Caco-2 (cell line): ENCODE data around the gene SLC34A2. TPM values are rescaled to one million over a fixed set of nuclear protein-coding genes. Genes with fewer than 3 reads are reported as not detected.
"Not testable (repeated sequence)": the region's sequence is repeated elsewhere in the genome, so short reads cannot be mapped to it uniquely, and the experiment has no call there.

Experiments used
- BruUV-seq: library from RNA; stranded (reverse); fragments of 400-500 nt; replicated peaks from 2 replicates; lab custom pipeline; 2021; lab: Mats Ljungman, UMichigan
- CTCF ChIA-PET: fragments of 300-600 bp; sonication (Branson Sonifier 250); formaldehyde crosslinking; loops from one replicate; lab custom pipeline; 2022; ENCODE audit warnings: antibody characterized with exemption; lab: Charles Lee
- POLR2A ChIA-PET: fragments of 300-600 bp; sonication (Branson Sonifier 250); formaldehyde crosslinking; loops from one replicate; lab custom pipeline; 2022; ENCODE audit warnings: antibody characterized with exemption; lab: Charles Lee
- DNase-seq, 2 experiments: peaks; one replicate each; pipeline versions ENCODE4 v3.0.0 to v3.0.0-alpha.2; 2020 to 2022
- H3K27me3 ChIP-seq: replicated peaks from 2 replicates; pipeline ENCODE4 v1.6.0; 2011; ENCODE audit warnings: low read length; ENCODE audit not compliant: control insufficient read depth, insufficient read depth
- H3K36me3 ChIP-seq: 2 replicates; pipeline ENCODE4 v1.5.1; 2011; ENCODE audit warnings: low read length; ENCODE audit not compliant: control insufficient read depth, insufficient read depth
- H3K4me1 ChIP-seq: fragments of 250-450 bp; sonication (Bioruptor Pico); 2 replicates; pipeline ENCODE4 v1.5.1; 2020; ENCODE audit warnings: mild to moderate bottlenecking
- H3K4me3 ChIP-seq: 2 replicates; pipeline ENCODE4 v1.5.1; 2011; ENCODE audit warnings: low read depth, mild to moderate bottlenecking, control low read depth, low read length
- H3K9me3 ChIP-seq: fragments of 250-450 bp; sonication (Bioruptor Pico); 2 replicates; pipeline ENCODE4 v1.5.1; 2020; ENCODE audit warnings: mild to moderate bottlenecking, moderate library complexity
- H3K27ac Mint-ChIP-seq: one replicate; pipeline ENCODE4 v1.8.0; 2022; ENCODE audit warnings: mixed read lengths; ENCODE audit not compliant: unreplicated experiment
- H3K27me3 Mint-ChIP-seq: one replicate; pipeline ENCODE4 v1.8.0; 2022; ENCODE audit warnings: mixed read lengths; ENCODE audit not compliant: insufficient read depth, unreplicated experiment
- H3K36me3 Mint-ChIP-seq: one replicate; pipeline ENCODE4 v1.8.0; 2022; ENCODE audit warnings: mild to moderate bottlenecking, mixed read lengths; ENCODE audit not compliant: insufficient read depth, unreplicated experiment
- H3K4me1 Mint-ChIP-seq: one replicate; pipeline ENCODE4 v1.8.0; 2022; ENCODE audit warnings: low read depth, mixed read lengths; ENCODE audit not compliant: unreplicated experiment
- H3K4me3 Mint-ChIP-seq: one replicate; pipeline ENCODE4 v1.8.0; 2022; ENCODE audit warnings: mild to moderate bottlenecking, moderate library complexity, mixed read lengths; ENCODE audit not compliant: unreplicated experiment
- H3K9me3 Mint-ChIP-seq: one replicate; pipeline ENCODE4 v1.8.0; 2022; ENCODE audit warnings: mixed read lengths; ENCODE audit not compliant: unreplicated experiment
- CTCF ChIP-seq, 2 experiments: fragments of 200-600 bp in 1 of 2; IDR thresholded peaks; 1 replicate in 1 of 2; 2 replicates in 1 of 2; pipeline versions ENCODE4 v1.5.1 to v1.8.0; 2011 to 2022; ENCODE audit warnings: antibody characterized with exemption in 1 of 2, control low read depth in 1 of 2, inconsistent platforms in 1 of 2, low read depth in 1 of 2, low read length in 1 of 2, mild to moderate bottlenecking in 1 of 2, moderate library complexity in 1 of 2; ENCODE audit not compliant: insufficient read depth in 1 of 2, severe bottlenecking in 1 of 2, unreplicated experiment in 1 of 2
- intact Hi-C: fragments of 100-400 bp; cut with micrococcal nuclease; formaldehyde crosslinking; loops from one replicate; pipeline ENCODE4 v1.10.0; 2022; ENCODE audit not compliant: unreplicated experiment
- total RNA-seq: library from RNA; stranded (reverse); gene quantifications from 2 replicates; pipeline ENCODE4 v1.2.3, GENCODE V29; 2022

Gene SLC34A2
- total RNA-seq, 1 experiment from 2014 or later = 19.9 TPM

GRCh38 chr4:25656031-25656430, 380 bp downstream of the SLC34A2 start:
- ChIA-PET CTCF (no interaction called here), POLR2A (no interaction called here)
- Histone ChIP-seq H3K4me1 (peaks cover 29% of the 10 kb centered on the region), H3K27me3 (no peaks in the 10 kb centered on the region), H3K36me3 (no peaks in the 10 kb centered on the region), H3K9me3 (no peaks in the 10 kb centered on the region), H3K4me3 (peak overlapping the region; percentile 40)
- Mint-ChIP-seq H3K27me3 (no peaks in the 10 kb centered on the region), H3K4me3 (peak overlapping the region; percentile 84), H3K4me1 (peaks cover 25% of the 10 kb centered on the region), H3K27ac (peak overlapping the region; percentile 84), H3K36me3 (peaks cover 14% of the 10 kb centered on the region), H3K9me3 (no peaks in the 10 kb centered on the region)
- DNase-seq = no peak
- intact Hi-C loops = loop anchor here (5.0 kb wide), 3 partner anchors 41 to 214 kb away; no protein-coding TSS in a partner anchor
- TF ChIP-seq CTCF (IDR thresholded peaks at IDR 0.05; ENCODE audit: insufficient read depth in 1 of 2, low read depth in 1 of 2, low read length in 1 of 2, severe bottlenecking in 1 of 2, unreplicated experiment in 1 of 2) = no peak
- TSS peak; percentile 74 for BruUV-seq

GRCh38 chr4:25658357-25658771, 2.7 kb downstream of the SLC34A2 start:
- no TSS peak for BruUV-seq
- POLR2A ChIA-PET = no interaction called here
- no peak for TF ChIP-seq CTCF (IDR thresholded peaks at IDR 0.05; ENCODE audit: insufficient read depth in 1 of 2, low read depth in 1 of 2, low read length in 1 of 2, severe bottlenecking in 1 of 2, unreplicated experiment in 1 of 2)
- intact Hi-C loops = loop anchor here (5.0 kb wide), 3 partner anchors 39 to 216 kb away; no protein-coding TSS in a partner anchor
- Mint-ChIP-seq H3K27ac (no peak overlapping the region), H3K4me3 (no peak overlapping the region), H3K4me1 (peaks cover 18% of the 10 kb centered on the region), H3K9me3 (no peaks in the 10 kb centered on the region), H3K27me3 (no peaks in the 10 kb centered on the region), H3K36me3 (peaks cover 14% of the 10 kb centered on the region)
- DNase-seq = no peak
- Histone ChIP-seq H3K9me3 (no peaks in the 10 kb centered on the region), H3K36me3 (no peaks in the 10 kb centered on the region), H3K4me1 (peaks cover 18% of the 10 kb centered on the region), H3K4me3 (no peak overlapping the region), H3K27me3 (no peaks in the 10 kb centered on the region)
- CTCF ChIA-PET = no interaction called here

- ChIA-PET POLR2A (no interaction called here), CTCF (no interaction called here)
- peaks cover 14% of the 10 kb centered on the region for H3K36me3 Mint-ChIP-seq
- H3K4me1 Mint-ChIP-seq = peaks cover 18% of the 10 kb centered on the region
- H3K4me3 Mint-ChIP-seq = no peak overlapping the region
- Histone ChIP-seq H3K4me3 (no peak overlapping the region), H3K27me3 (no peaks in the 10 kb centered on the region), H3K4me1 (peaks cover 16% of the 10 kb centered on the region), H3K9me3 (no peaks in the 10 kb centered on the region), H3K36me3 (no peaks in the 10 kb centered on the region)
- TF ChIP-seq CTCF (IDR thresholded peaks at IDR 0.05; ENCODE audit: insufficient read depth in 1 of 2, low read depth in 1 of 2, low read length in 1 of 2, severe bottlenecking in 1 of 2, unreplicated experiment in 1 of 2) = no peak
- no peaks in the 10 kb centered on the region for H3K27me3 Mint-ChIP-seq
- H3K9me3 Mint-ChIP-seq = no peaks in the 10 kb centered on the region
- intact Hi-C loops = loop anchor here (5.0 kb wide), 3 partner anchors 39 to 216 kb away; no protein-coding TSS in a partner anchor
- no peak for DNase-seq
- H3K27ac Mint-ChIP-seq = no peak overlapping the region
- no TSS peak for BruUV-seq
Measured at GRCh38 chr4:25658777-25659176, 3.1 kb downstream of the SLC34A2 start.

GRCh38 chr4:25661441-25661840, 5.8 kb downstream of the SLC34A2 start:
- H3K27me3 Mint-ChIP-seq, CTCF ChIA-PET, H3K4me3 Mint-ChIP-seq, POLR2A ChIA-PET, H3K36me3 ChIP-seq, H3K27me3 ChIP-seq, H3K27ac Mint-ChIP-seq, DNase-seq, H3K36me3 Mint-ChIP-seq, H3K9me3 Mint-ChIP-seq, intact Hi-C loops, H3K9me3 ChIP-seq, H3K4me1 ChIP-seq, H3K4me3 ChIP-seq, BruUV-seq, H3K4me1 Mint-ChIP-seq: not testable (repeated sequence)
